HG03439 (cell line): Measurements from ENCODE around the gene KCTD21.
"Not testable (repeated sequence)": the region's sequence is repeated elsewhere in the genome, so short reads cannot be mapped to it uniquely, and the experiment has no call there.

Source experiments
- ATAC-seq: cut with Tn5 transposase; IDR thresholded peaks from one replicate; pipeline ENCODE4 v1.9.1; 2021; ENCODE audit warnings: mild to moderate bottlenecking, moderate library complexity; ENCODE audit not compliant: unreplicated experiment

The KCTD21 gene, protein sequence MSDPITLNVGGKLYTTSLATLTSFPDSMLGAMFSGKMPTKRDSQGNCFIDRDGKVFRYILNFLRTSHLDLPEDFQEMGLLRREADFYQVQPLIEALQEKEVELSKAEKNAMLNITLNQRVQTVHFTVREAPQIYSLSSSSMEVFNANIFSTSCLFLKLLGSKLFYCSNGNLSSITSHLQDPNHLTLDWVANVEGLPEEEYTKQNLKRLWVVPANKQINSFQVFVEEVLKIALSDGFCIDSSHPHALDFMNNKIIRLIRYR

GRCh38 chr11:78188286-78189173, at the start of gene KCTD21, which contains the start of gene USP35:
Gene KCTD21 (minus strand): TSS chr11:78188626. CDS start chr11:78174554, 14,072 bp downstream.
Gene USP35 (plus strand): TSS chr11:78188919. CDS start chr11:78196246, 7,327 bp downstream.
- ATAC-seq: peak; percentile 95

GRCh38 chr11:78237293-78238046, 49.0 kb upstream of the KCTD21 start:
- no peak for ATAC-seq

GRCh38 chr11:78234006-78234405, 45.6 kb upstream of the KCTD21 start:
- no peak for ATAC-seq

GRCh38 chr11:78233046-78233445, 44.6 kb upstream of the KCTD21 start:
- not testable (repeated sequence) for ATAC-seq

DNA sequence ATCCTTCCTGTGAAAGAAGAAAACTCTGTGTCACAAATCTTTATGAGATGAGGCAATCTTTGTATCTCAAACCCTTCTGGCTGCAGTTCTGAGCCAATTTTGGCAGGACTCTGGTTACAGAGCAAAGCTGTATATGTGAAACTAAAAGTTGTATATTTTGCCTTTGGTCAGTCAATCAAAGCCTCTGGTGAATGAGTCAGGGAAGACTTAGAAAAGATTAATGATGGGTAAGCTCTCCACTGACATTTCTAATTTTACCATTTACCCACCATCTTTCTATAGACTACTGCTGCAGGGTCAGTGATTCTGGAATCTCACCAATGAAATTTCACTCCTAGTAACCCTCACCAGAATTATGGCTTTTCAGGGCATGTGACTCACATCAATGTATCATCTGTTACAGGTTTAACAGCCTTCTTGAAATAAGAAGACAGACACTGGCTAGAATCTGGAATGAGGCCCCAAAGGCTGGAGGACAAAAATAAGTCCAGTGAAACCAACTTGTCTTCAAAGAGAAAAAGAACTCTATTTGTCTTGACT, 43.6 kb upstream of the KCTD21 start:
- ATAC-seq: no peak

- ATAC-seq: no peak
Observed at GRCh38 chr11:78230161-78230877, 41.9 kb upstream of the KCTD21 start.

- no peak for ATAC-seq
Observed at GRCh38 chr11:78229106-78229505, 40.7 kb upstream of the KCTD21 start.

DNA sequence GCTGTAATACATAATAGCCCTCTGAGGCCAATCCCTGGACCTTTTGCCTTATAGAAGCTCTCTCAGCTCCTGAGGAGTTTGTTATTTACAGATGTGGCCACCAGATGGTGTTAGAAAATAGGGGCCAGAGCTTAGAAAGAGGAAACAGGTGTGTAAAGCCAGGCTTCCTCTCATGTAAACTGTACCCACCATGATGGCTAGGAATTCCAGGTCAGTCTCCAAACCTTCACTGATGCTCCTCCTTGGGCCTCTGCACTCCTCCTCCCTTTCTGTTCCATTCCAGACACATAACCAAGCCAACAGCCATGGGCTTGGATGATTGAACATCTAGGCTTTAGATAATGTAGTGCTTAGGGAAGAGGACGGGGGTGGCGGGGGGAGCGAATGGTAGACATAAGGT, 40.0 kb upstream of the KCTD21 start:
- ATAC-seq: no peak

DNA sequence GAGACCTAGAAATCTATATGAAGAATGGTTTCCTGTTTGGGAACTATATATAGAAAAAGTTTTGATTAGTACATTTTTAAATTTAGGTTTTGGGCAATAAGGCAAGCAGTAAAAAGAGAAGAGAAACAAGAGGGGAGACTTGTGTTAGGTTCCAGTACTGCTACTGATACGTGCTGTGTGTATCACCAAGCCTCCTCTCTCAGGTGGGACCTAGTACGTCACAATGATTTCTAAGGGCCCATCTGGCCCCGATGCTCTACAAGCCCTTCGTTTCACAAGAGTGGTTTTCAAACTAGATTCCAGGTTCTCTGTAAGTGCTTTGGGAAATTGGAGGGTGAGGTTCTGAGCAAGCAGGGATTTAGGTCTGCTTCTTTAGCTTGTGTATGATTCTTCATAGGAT, 39.5 kb upstream of the KCTD21 start:
- no peak for ATAC-seq

DNA sequence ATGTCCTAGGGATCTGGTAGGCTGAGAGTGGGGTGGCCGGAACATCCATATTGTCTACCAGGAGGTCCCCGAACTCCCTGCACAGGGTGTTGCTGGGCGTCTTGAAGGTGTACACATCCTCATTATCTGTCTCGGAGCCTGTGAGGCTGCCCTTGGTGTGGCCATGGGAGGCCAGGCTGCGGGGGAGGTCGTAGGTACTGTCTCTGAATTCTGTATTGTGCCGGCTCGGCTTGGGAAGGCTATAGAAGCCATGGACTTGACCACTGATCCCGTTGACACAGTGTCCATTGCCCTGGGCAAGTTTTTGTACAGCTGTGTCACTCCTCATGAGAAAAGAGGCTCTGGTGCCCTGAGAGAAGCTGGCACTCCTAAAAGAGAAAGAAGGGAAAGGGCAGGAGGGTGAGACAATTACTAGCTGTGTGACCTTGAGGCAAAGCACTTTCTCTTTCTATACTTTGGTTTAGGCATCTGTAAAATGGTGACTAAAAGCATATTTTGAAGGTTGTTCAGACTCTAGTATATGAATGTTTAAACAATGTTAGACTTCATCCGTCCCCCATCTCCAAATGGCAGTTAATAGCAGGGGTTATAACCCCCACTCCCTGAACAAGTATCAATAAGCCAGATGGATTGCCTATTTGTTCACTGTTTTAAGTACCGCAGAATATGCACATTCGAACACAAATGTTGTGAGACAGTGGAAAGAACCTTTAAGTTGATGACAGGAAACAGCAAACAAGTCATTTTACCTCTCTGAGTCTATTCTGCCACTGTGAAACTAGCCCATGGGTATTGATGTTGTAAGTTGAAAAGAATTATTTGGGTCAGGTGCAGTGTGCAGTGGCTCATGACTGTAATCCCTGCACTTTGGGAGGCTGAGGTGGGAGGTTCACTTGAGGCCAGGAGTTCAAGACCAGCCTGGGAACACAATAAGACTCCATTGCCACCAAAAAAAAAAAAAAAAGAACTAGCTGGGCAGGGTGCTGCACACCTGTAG, 38.6 kb upstream of the KCTD21 start:
- ATAC-seq: no peak

GRCh38 chr11:78224906-78225420, 36.5 kb upstream of the KCTD21 start:
- no peak for ATAC-seq

- no peak for ATAC-seq
Observed at GRCh38 chr11:78224506-78224905, 36.1 kb upstream of the KCTD21 start.

DNA sequence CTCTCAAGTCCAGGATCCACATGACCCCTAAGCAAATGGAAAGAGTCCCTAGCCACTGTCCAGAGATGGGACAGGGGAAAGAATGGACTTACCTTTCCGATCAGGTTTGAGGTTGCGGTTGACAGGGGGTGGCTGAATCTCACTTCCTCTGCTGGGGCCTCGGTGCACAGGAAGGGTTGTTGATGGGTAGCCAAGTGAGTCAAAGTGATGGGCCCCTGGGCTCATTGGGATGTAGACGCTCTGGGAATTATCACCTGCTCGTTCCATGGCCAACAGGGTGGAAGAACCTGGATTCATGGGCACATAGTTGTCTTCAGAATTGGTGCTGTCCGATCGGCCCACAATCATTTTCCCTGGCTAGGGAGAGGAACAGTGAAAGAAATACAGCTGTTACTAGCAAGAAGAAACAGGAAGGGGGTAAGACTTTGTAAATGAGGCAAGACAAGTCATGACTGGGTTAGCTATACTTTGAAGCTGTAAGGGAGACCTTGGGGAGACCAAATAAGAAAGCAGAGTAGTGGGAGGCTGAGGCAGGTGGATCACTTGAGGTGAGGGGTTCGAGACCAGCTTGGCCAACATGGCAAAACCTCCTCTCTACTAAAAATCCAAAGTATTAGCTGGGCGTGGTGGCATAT, 35.0 kb upstream of the KCTD21 start:
- ATAC-seq: peak; percentile 52

GRCh38 chr11:78222726-78223125, 34.3 kb upstream of the KCTD21 start:
- ATAC-seq: not testable (repeated sequence)

GRCh38 chr11:78221396-78222315, 33.2 kb upstream of the KCTD21 start:
- ATAC-seq: no peak

DNA sequence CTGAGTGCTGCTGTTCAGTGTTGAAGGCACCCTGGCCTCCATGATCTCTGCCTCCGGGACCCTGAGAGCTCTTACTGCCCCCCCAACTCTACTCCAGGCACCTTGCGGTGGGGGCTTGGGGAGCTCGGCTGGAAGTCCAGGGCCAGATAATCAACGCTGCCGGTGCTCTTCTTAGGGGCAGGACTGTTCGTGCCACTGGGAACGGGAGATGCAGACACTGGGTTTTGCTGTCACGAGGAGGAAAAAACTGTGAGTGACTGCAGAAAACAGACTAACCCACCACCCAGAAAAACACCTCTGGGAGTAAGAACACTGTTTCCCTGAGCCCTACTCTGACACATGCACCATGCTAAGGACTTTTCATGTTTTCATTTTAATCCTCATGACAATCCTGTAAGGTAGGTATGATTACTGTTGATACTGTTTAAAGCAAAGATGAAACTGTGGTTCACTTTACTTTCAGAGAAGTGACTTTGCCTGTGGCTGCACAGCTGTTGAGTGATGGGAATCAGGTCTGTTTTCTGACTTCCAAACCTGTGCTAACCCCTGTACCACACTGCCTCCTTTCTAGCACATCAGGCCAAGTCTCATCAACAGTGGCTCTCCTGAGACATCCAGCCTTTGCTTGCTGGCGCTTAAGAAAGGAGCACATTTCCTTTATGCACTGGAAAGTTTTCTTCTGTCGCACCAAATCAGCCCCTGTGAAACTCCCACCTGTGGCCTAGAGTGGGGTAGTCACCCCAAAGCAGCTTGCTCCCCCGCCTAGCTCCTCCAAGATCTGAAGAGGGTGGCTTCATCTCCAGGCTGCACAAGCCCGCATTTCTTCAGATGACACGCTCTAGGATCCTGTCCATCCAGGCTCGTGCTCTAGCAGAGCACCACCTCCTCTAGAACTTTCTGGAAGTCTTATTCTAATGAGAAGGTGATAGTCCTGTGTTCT, 32.1 kb upstream of the KCTD21 start:
- no peak for ATAC-seq
